Muscle of arm (tissue), 12 donors: Measurements from ENCODE around the gene SCN4A. TPM values are rescaled to one million over a fixed set of nuclear protein-coding genes. Genes with fewer than 3 reads are reported as not detected.

Experiments used
- DNase-seq: peaks from one replicate; pipeline ENCODE4 v3.0.0-alpha.2; 2013
- polyA plus RNA-seq, 12 donors: library from polyadenylated mRNA; unstranded; fragments of 120-200 nt; gene quantifications; one replicate each; pipeline ENCODE4 v1.2.1, GENCODE V29; 2013; ENCODE audit not compliant: insufficient read length in 12 of 12

The SCN4A gene
- polyA plus RNA-seq, 12 donors: 13.9 to 53.0 (median 39.3) TPM; not detected in 1

DNA sequence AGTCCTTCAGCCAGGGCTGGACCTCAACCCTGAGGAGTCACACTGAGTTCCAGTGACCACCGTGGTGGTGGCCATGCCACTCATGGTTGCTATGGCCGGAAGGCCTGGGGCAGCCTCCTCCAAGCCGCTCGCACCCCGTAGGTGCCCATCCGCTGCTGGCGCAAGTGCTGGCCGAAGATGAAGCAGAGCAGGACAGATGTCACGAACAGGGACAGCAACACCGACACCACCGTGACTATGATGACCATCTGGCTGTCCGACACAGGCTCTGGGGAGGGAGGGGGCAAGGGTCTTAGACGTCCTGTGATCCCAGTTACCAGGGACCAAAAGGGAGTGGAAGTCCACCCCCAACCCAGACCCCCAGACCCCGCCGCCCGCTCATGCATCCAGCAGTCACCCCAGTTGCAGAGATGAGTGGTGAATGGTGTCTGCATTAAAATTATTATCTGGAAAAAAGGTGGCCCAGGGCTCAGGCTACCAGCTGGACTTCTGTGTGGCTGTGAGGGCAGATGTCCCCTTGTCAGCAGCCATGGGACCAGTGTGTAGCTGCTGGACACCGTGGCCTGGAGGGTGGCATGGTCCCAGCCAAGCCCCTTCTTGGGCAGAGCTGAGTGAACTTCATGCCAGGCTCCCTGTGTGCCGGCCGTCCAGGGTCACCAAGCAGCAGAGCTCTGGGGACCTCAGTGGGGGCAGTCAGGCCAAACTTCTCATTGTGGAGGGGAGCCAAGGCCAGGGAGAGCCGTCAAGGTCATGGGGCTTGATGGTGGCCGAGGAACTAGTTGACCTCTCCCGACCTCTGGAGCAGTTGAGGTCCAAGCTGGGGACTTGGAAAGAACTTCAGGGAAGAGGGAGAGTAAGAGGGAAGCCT lies 30.2 kb upstream of the SCN4A start:
- DNase-seq: no peak

GRCh38 chr17:64001763-64002529 lies 29.2 kb upstream of the SCN4A start:
- DNase-seq: no peak

DNA sequence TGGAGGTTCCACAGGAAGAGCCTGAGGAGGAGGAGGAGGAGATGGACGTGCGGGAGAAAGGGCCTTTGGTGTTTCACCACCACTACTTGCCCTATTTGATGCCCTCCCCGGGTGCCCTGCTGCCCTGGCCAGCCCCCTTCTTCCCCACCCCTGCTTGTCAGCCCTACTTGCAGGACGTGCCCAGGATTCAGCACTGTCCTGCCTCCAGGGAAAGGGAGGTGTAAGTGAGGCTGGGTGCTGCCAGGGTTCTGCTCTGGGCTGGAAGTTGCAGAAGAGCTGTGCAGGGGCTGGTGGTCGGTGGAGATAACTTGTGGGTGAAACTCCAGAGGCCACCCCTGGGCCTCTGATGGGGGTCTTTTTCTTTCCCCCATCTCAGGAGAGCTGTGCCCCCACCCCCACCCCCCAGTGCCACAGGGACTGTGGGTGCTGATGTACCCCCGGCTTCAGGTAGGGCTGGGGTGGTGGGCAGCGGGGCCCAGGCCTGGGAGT lies 28.4 kb upstream of the SCN4A start:
- DNase-seq: no peak

DNA sequence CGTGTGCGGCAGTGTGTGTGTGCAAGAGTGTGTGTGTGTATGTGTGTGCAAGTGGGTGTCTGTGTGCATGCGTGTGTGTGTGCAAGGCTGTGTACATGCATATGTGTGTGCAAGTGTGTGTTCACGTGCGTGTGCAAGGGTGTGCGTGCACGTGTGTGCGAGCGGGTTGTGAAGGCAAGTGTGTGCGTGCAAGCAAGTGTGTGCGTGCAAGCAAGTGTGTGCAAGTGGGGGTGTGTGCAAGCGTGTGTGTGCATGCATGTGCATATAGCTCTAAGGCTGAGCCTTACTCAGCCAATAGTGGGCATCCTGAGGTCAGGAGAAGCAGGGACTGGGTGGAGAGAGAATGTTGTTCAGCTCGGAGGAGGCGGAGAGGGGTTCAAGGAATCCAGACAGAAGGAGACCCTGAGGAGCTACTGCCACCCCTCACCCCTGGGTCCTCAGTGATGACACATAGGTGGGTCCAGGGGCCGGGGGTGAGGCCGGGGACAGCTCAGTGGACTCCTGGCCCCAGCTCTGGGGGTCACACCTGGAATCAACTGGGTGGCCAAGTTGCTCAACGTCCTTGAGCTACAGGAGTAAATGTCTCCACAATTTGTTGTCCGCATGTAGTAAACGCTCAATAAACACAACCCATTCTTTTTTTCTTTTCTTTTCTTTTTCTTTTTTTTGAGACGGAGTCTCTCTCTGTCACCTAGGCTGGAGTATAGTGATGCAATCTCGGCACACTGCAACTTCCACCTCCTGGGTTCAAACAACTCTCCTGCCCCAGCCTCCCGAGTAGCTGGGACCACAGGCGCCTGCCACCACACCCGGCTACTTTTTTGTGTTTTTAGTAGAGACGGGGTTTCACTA lies 27.2 kb upstream of the SCN4A start:
- no peak for DNase-seq

- DNase-seq: no peak
Measured at GRCh38 chr17:63998721-63999679, 26.3 kb upstream of the SCN4A start.

GRCh38 chr17:63998050-63998720 lies 25.5 kb upstream of the SCN4A start, which contains the start of gene PRR29:
TSS of gene PRR29 (plus strand) at chr17:63998351. CDS start at chr17:63998365, 14 bp downstream.
- no peak for DNase-seq

DNA sequence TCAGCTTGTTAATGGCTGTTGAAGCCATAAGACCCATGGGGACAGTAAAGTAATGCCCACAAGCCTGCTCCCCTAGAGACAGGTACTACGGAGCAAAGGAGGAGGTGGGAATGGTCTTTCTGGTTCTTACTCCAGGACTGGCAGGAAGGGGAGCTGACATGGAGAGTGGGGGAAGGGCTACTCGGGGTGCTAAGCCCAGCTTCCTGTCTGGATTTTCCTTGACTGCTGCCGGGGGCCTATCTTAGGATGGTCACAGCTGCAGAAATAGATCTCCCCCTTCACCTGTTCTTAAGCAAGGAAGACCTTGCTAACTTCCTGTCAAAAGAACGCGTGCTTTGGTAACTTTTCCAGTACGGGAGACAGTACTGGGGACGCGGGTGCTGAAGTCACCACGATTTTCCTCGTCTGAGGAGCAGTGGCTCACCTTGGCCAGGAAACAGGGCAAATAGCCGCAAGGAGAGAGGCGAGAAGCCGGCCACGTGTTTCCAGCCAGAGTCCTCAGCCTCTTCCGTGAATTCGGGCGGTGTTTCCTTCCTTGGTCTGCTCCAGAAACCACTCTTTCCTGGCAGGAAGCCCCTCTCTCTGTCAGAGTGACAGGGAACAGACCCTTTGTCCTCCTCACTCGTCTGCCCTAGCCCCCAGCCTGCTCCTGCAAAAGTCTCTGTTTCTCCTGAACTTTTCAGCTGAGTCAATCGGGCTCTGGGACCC lies 24.8 kb upstream of the SCN4A start:
- DNase-seq: no peak

GRCh38 chr17:63996430-63997182 lies 23.9 kb upstream of the SCN4A start:
- no peak for DNase-seq

- no peak for DNase-seq
Measured at GRCh38 chr17:63995626-63996025, 22.9 kb upstream of the SCN4A start.

DNA sequence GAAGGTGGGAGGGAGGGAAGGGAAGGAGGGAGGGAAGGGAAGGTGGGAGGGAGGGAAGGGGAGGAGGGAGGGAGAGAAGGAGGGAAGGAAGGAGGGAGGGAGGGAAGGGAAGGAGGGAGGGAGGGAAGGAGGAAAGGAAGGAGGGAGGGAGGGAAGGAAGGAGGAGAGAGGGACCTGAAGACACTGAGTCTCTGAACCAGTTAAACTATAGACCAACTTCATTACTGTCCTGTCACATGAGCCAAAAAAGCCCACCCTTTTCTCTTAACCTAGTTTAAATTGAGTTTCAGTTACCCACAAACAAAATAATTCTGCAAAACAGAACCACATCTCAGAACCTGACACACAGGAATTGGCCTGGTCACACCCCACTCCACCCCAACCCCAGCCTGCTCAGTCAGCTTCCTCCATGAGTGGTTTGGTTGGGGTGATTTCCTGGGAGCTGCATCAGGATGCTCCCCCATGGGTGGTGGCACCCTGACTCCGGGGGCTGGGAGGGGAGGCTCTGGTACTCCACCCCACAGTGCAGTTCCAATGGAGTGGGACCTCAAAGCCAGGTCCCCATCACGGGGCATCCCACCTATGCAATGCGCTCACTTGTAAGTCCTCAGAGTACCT lies 20.8 kb upstream of the SCN4A start:
- DNase-seq: no peak

DNA sequence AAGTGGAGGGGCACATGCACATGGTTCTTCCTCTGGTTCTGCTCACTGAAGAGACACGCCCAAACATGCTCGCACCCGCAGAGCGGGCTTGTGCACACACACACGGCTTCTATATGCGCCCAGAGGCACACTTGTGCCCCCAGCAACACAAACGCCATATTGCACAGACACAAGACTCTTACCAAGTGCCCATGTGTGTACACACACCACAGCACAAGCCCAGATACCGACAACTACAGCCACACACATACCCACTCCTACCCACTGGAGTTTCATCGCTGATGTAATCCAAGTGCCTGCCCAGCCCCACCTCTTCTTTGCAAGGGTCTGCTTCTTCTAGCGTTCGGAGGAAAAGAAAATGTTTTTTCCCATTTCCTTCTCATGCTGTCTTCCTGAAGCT lies 18.9 kb upstream of the SCN4A start:
- DNase-seq: no peak

DNA sequence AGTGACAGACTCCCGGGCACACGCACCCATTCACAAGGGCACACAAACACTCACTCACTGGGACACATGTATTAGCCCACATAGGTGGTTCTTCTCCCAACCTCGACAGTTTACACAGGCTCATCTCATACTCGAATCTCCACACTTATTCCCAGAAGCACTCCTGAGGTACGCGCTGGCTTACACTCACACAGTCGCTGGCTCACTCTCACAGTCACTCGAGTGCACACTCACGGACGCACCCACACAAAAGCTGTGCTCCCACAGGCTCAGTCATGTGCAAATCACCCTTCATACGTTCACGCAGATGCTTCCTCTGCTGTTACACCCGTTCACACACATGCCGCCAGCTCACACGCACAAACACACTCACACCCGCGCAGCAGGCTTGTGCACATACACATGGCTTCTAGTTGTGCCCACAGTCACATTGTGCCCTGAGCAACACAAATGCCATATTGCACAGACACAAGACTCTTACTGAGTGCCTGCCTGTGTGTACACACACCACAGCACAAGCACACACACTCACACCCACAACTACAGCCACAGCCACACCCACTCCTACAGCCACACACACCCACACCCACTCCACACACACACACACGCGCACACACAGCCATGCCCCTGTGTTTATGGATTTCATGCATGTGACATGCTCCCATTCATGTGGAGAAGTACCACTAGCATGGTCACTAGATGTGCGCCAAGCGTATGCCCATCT lies 17.1 kb upstream of the SCN4A start:
- no peak for DNase-seq

GRCh38 chr17:63988741-63989621 lies 16.3 kb upstream of the SCN4A start:
- no peak for DNase-seq

- DNase-seq: no peak
Measured at GRCh38 chr17:63988127-63988478, 15.4 kb upstream of the SCN4A start.

GRCh38 chr17:63987221-63988126 lies 14.8 kb upstream of the SCN4A start:
- DNase-seq: no peak
